Activated B cell treated with CpG ODN at 0.5 μM for 24 hours (primary cell): ENCODE data around the gene ADCY1. TPM values are rescaled to one million over a fixed set of nuclear protein-coding genes. Genes with fewer than 3 reads are reported as not detected.

ENCODE experiments used
- ATAC-seq: fragments of 200-7000 bp; cut with Tn5 transposase; one replicate; pipeline ENCODE4 v1.10.0; 2021; ENCODE audit warnings: low read depth, mild to moderate bottlenecking, moderate library complexity
- CTCF ChIA-PET: fragments of 350-600 bp; sonication (Branson Sonifier 250); formaldehyde crosslinking; loops from one replicate; lab custom pipeline; 2021; ENCODE audit warnings: antibody characterized with exemption; lab: Charles Lee
- POLR2A ChIA-PET: fragments of 350-600 bp; sonication (Branson Sonifier 250); formaldehyde crosslinking; loops from one replicate; lab custom pipeline; 2021; ENCODE audit warnings: antibody characterized with exemption; lab: Charles Lee
- DNase-seq: peaks from one replicate; pipeline ENCODE4 v3.0.0; 2022
- H3K27ac Mint-ChIP-seq: one replicate; pipeline ENCODE4 v1.8.0; 2020; ENCODE audit warnings: mixed read lengths
- H3K27me3 Mint-ChIP-seq: one replicate; pipeline ENCODE4 v1.8.0; 2021; ENCODE audit warnings: mixed read lengths
- H3K36me3 Mint-ChIP-seq: one replicate; pipeline ENCODE4 v1.8.0; 2021; ENCODE audit warnings: low read depth, mixed read lengths
- H3K4me1 Mint-ChIP-seq: one replicate; pipeline ENCODE4 v1.8.0; 2021; ENCODE audit warnings: mixed read lengths
- H3K4me3 Mint-ChIP-seq: one replicate; pipeline ENCODE4 v1.8.0; 2020; ENCODE audit warnings: mild to moderate bottlenecking, mixed read lengths
- H3K9me3 Mint-ChIP-seq: one replicate; pipeline ENCODE4 v1.8.0; 2020; ENCODE audit warnings: mixed read lengths
- CTCF ChIP-seq: fragments of 200-600 bp; IDR thresholded peaks from one replicate; pipeline ENCODE4 v1.8.0; 2022; ENCODE audit warnings: antibody characterized with exemption, mild to moderate bottlenecking
- intact Hi-C: fragments of 100-400 bp; cut with micrococcal nuclease; formaldehyde crosslinking; loops from one replicate; pipeline ENCODE4 v1.15.1; 2024
- total RNA-seq: library from RNA; stranded (reverse); gene quantifications from 2 replicates; pipeline ENCODE4 v1.2.3, GENCODE V29; 2022

ADCY1 gene
- total RNA-seq, 1 donor from 2014 or later = not detected

GRCh38 chr7:45657890-45658715 lies 83.9 kb downstream of the ADCY1 start:
- Mint-ChIP-seq H3K4me1 (no peaks in the 10 kb centered on the region), H3K27me3 (no peaks in the 10 kb centered on the region), H3K36me3 (no peaks in the 10 kb centered on the region), H3K27ac (no peak overlapping the region), H3K9me3 (no peaks in the 10 kb centered on the region), H3K4me3 (no peak overlapping the region)
- no peak for TF ChIP-seq CTCF
- intact Hi-C loops = no loop called here
- ChIA-PET POLR2A (no interaction called here), CTCF (no interaction called here)
- DNase-seq (no peak), ATAC-seq (no peak)

- Mint-ChIP-seq H3K27ac (no peak overlapping the region), H3K4me1 (no peaks in the 10 kb centered on the region), H3K27me3 (no peaks in the 10 kb centered on the region), H3K36me3 (no peaks in the 10 kb centered on the region), H3K9me3 (no peaks in the 10 kb centered on the region), H3K4me3 (no peak overlapping the region)
- no peak for ATAC-seq
- intact Hi-C loops = no loop called here
- CTCF ChIA-PET = no interaction called here
- POLR2A ChIA-PET = no interaction called here
- no peak for DNase-seq
- TF ChIP-seq CTCF = no peak
Observed at GRCh38 chr7:45658716-45659495, 84.7 kb downstream of the ADCY1 start.

- H3K9me3 Mint-ChIP-seq = no peaks in the 10 kb centered on the region
- POLR2A ChIA-PET = no interaction called here
- no peak overlapping the region for H3K4me3 Mint-ChIP-seq
- H3K36me3 Mint-ChIP-seq = no peaks in the 10 kb centered on the region
- H3K27ac Mint-ChIP-seq = no peak overlapping the region
- H3K4me1 Mint-ChIP-seq = no peaks in the 10 kb centered on the region
- DNase-seq (no peak), ATAC-seq (no peak)
- TF ChIP-seq CTCF = no peak
- no peaks in the 10 kb centered on the region for H3K27me3 Mint-ChIP-seq
- CTCF ChIA-PET = no interaction called here
- intact Hi-C loops = no loop called here
Observed at GRCh38 chr7:45659496-45660139, 85.5 kb downstream of the ADCY1 start.

GRCh38 chr7:45660201-45660900 lies 86.2 kb downstream of the ADCY1 start:
- intact Hi-C loops = no loop called here
- Mint-ChIP-seq H3K27ac (no peak overlapping the region), H3K4me1 (no peaks in the 10 kb centered on the region), H3K27me3 (no peaks in the 10 kb centered on the region), H3K36me3 (no peaks in the 10 kb centered on the region), H3K9me3 (no peaks in the 10 kb centered on the region), H3K4me3 (no peak overlapping the region)
- ChIA-PET CTCF (no interaction called here), POLR2A (no interaction called here)
- DNase-seq (no peak), ATAC-seq (no peak)
- TF ChIP-seq CTCF = no peak

GRCh38 chr7:45660901-45661211 lies 86.7 kb downstream of the ADCY1 start:
- intact Hi-C loops = no loop called here
- Mint-ChIP-seq H3K4me3 (no peak overlapping the region), H3K27ac (no peak overlapping the region), H3K9me3 (no peaks in the 10 kb centered on the region), H3K4me1 (no peaks in the 10 kb centered on the region), H3K36me3 (no peaks in the 10 kb centered on the region), H3K27me3 (no peaks in the 10 kb centered on the region)
- ATAC-seq (no peak), DNase-seq (no peak)
- ChIA-PET POLR2A (no interaction called here), CTCF (no interaction called here)
- no peak for TF ChIP-seq CTCF
